RPMI7951 (cell line): ENCODE measurements around the gene DDX28. TPM values are rescaled to one million over a fixed set of nuclear protein-coding genes. Genes with fewer than 3 reads are reported as not detected.
A peak's percentile ranks its signal among the peaks of the same experiment; 100 is the strongest.
"Not testable (repeated sequence)": the region's sequence is repeated elsewhere in the genome, so short reads cannot be mapped to it uniquely, and the experiment has no call there.

Experiments
- DNase-seq: peaks from one replicate; pipeline ENCODE4 v3.0.0-alpha.2; 2012; ENCODE audit warnings: low read depth
- total RNA-seq: library from RNA; depleted of rRNA; stranded (reverse); fragments of >200 nt; shearing (Covaris generic); gene quantifications from 2 replicates; pipeline ENCODE4 v1.2.3, GENCODE V29; 2014

The DDX28 gene
- total RNA-seq, 1 experiment from 2014 or later: 6.6 TPM

DNA sequence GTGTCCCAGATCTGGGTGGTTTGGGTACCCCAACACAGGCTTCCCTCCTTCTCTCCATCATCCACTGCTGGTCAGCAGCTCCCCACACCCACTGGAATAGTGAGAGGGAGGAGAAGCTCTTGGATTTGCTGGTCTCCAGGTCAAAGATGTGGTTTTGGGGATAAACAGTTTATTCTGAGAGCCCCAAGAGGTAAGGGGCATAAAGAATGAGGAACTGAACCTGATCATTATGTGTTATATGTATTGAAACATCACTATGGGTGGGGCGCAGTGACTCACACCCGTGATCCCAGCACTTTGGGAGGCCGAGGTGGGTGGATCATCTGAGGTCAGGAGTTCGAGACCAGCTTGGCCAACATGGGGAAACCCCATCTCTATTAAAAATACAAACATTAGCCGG is 27.6 kb downstream of the DDX28 start:
- no peak for DNase-seq

DNA sequence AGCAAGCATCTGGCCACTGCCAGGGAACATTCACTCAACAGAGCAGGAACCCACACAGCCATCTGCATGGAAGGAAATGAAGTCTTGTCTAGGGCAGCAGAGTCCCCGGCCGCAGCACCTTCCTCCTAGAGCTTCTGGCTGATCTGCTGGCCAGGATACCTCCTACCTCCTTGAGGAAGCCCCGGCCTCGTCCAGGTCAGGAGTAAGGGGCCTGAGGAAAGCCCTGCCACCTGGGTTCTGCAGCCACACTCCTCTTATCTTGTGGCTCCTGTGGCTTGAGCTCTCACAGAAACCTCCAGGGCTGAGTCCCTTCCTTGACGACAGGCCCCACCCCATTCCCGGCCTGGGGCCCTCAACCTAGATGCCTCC is 29.0 kb downstream of the DDX28 start:
- DNase-seq: not testable (repeated sequence)

GRCh38 chr16:67993207-67994039 is 29.6 kb downstream of the DDX28 start:
- peak; percentile 77 for DNase-seq

- no peak for DNase-seq
These were observed 30.3 kb downstream of the DDX28 start for GRCh38 chr16:67992661-67993206.

GRCh38 chr16:67990018-67990386 is 33.0 kb downstream of the DDX28 start:
- no peak for DNase-seq

DNA sequence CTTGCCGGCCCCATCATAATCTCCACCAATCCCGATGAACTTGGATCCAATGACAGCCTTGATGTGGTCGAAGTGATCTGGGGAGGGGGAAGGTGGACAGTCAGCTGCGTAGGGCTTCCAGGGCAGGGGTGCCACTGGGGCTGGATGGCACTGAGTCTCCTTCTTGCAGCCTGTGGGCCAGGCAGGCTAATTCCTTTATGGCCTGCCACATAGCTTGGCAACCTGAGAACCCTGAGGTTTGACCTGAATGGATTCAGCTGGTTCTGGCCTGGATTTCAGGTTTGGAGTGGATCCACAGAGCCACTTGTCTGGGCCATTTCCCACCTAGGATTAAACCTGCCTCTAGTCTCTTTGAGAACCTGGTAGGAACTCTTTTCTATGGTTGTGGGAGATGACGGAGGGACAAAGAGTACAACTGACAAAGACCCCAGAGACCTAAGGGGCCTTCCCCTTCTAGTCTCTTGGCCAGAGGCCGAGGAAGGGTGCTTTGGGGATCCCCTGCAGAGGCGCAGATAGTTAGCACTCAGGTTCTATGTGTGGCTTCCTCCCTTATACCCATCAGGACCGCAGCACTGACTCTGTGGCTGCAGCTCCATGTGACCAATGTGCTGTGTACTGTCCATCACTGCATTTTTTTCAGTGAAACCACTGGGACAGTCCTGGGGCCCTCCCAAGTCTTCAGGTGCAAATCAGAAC is 33.6 kb downstream of the DDX28 start:
- DNase-seq: no peak

- no peak for DNase-seq
These were observed 34.4 kb downstream of the DDX28 start for GRCh38 chr16:67988675-67989074.

- peak; percentile 70 for DNase-seq
These were observed 35.4 kb downstream of the DDX28 start for GRCh38 chr16:67987460-67988160.

- no peak for DNase-seq
These were observed 36.1 kb downstream of the DDX28 start for GRCh38 chr16:67986949-67987348.

GRCh38 chr16:67982011-67982696 is 40.9 kb downstream of the DDX28 start:
- DNase-seq: no peak

GRCh38 chr16:67979955-67980678 is 42.9 kb downstream of the DDX28 start, which contains the start of gene DPEP3:
Gene DPEP3, minus strand, starts transcription at chr16:67980499. Its CDS starts 119 bp downstream, at chr16:67980380.
- no peak for DNase-seq

DNA sequence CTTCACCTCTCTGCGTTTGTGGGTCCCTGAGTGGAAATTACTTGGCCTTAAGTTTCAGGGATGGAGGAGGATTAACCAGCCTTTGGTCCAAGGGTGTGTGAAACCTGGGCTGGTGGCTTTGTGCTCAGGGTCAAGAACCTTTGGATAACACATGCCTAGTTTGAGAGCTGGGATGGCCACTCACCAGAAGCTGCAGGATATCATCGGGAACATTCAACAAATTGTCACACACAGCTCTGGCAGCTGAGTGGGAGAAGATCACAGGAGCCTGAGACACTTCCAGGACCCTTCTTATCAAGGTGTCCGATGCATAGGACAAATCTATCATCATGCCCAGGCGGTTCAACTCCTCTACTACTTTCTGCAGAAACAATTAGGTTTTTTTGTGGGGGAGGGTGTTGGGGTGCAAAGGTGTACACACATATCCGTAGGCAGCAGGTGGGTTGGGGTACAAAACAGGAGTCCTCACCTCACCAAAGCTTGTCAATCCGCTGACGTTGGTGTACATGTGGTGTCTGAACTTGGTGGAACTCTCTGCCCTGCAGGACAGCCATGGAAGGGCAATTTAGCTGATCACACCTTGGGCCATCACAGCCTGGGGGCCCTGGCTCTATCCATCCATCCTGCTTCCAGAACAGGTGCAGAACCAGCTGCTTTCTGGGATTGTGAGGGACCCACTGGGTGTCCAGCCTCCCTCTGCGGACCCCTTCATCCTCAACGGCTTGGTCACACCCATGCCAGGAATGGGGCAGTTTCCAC is 45.4 kb downstream of the DDX28 start:
- DNase-seq: no peak

- DNase-seq: no peak
These were observed 46.0 kb downstream of the DDX28 start for GRCh38 chr16:67977005-67977404.

GRCh38 chr16:67976205-67976604 is 46.8 kb downstream of the DDX28 start:
- DNase-seq: no peak

GRCh38 chr16:67975321-67976105 is 47.5 kb downstream of the DDX28 start:
- no peak for DNase-seq

GRCh38 chr16:67972285-67972684 is 50.7 kb downstream of the DDX28 start:
- DNase-seq: not testable (repeated sequence)

DNA sequence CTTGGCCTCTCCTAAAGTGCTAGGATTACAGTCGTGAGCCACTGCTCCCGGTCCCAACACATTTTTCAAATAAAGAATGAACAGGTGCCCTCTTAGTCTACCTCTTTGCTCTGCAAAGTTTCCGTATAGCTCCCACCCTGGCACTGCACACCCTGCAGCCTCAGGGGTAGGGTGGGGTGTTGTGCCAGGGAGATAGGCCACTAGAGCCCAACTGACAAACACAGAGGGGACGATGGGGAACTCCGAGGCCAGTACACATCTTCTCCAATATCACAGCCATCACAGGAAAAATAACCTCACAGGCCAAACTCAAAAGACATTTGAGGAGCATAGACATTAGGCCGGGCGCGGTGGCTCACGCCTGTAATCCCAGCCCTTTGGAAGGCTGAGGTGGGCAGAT is 51.9 kb downstream of the DDX28 start:
- DNase-seq: no peak
